Testis (tissue), 3 donors: ENCODE results near the gene ADAMTS12. TPM values are rescaled to one million over a fixed set of nuclear protein-coding genes. Genes with fewer than 3 reads are reported as not detected.

Experiments
- DNase-seq: peaks from one replicate; pipeline ENCODE4 v3.0.0-alpha.2; 2019
- H3K27ac ChIP-seq, 2 donors: fragments of 200-600 bp; sonication (generic); one replicate each; pipeline ENCODE4 v1.5.1; 2019
- H3K27me3 ChIP-seq: fragments of 200-600 bp; sonication (generic); one replicate; pipeline ENCODE4 v1.5.1; 2019
- H3K36me3 ChIP-seq: fragments of 200-600 bp; sonication (generic); one replicate; pipeline ENCODE4 v1.5.1; 2017; ENCODE audit warnings: low read depth; ENCODE audit errors: missing control alignments
- H3K4me1 ChIP-seq: fragments of 200-600 bp; sonication (generic); one replicate; pipeline ENCODE4 v1.5.1; 2019
- H3K4me3 ChIP-seq, 2 donors: fragments of 200-600 bp; sonication (generic); one replicate each; pipeline ENCODE4 v1.5.1; 2017 to 2019
- H3K9me3 ChIP-seq: fragments of 200-600 bp; sonication (generic); one replicate; pipeline ENCODE4 v1.5.1; 2017
- CTCF ChIP-seq, 3 experiments: fragments of 450-650 bp in 2 of 3; fragments of 200-600 bp in 1 of 3; sonication (generic) in 1 of 3; IDR thresholded peaks; one replicate each; pipeline ENCODE4 v1.5.1; 2016 to 2019; ENCODE audit warnings: antibody characterized with exemption in 3 of 3, mild to moderate bottlenecking in 2 of 3, moderate library complexity in 1 of 3
- POLR2A ChIP-seq: fragments of 450-650 bp; IDR thresholded peaks from one replicate; pipeline ENCODE4 v1.6.1; 2017; ENCODE audit warnings: antibody characterized with exemption, mild to moderate bottlenecking, moderate library complexity
- WGBS, 2 donors: methylation state at CpG; one replicate each; pipeline ENCODE4 v1.1.5; 2018; 5-methylcytosine and 5-hydroxymethylcytosine counted together
- intact Hi-C: fragments of 100-400 bp; cut with DNase I; formaldehyde crosslinking; loops from one replicate; pipeline ENCODE4 v1.15.1; 2023; ENCODE audit warnings: low total_unique reads
- polyA plus RNA-seq: library from polyadenylated mRNA; stranded (reverse); fragments of 350-450 nt; fragmentation: Illumina TruSeq; extraction: RNeasy Lipid Tissue Mini Kit (QIAGEN cat#74804); gene quantifications from one replicate; pipeline ENCODE4 v1.2.3, GENCODE V29; 2014; ENCODE audit warnings: low read depth, low replicate concordance; ENCODE audit not compliant: insufficient read depth
- total RNA-seq, 2 donors: library from RNA; depleted of rRNA; stranded (reverse); fragments of >200 nt; gene quantifications; one replicate each; pipeline ENCODE4 v1.2.3, GENCODE V29; 2016

The ADAMTS12 gene
- total and polyA plus RNA-seq, 3 donors from 2014 or later = 4.9 to 9.3 (median 7.5) TPM

DNA sequence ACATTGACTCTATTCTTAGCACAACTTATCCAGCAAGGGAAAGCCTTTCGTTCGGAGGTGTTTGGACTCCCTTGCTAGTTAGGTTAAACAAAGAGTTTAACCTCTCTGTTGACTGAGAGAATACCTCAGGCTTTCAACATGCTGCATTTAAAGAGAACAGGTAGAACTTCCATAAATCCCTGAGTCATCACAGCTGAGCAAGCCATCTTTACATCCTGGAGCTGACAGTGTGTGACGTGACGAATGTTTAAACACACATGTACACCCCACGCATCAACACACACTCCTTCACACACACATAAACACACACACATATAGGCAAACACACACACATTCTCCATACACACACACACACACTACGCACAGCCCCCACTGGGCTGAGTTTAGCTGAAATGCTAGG lies 152.8 kb downstream of the ADAMTS12 start:
- Histone ChIP-seq H3K36me3 (no peaks in the 10 kb centered on the region), H3K4me3 (no peak overlapping the region), H3K27ac (no peak overlapping the region), H3K27me3 (no peaks in the 10 kb centered on the region), H3K9me3 (no peaks in the 10 kb centered on the region), H3K4me1 (peaks cover 6% of the 10 kb centered on the region)
- WGBS, 2 donors = 82% methylated on average over 6 of the region's 6 CpGs
- no peak for TF ChIP-seq CTCF (IDR thresholded peaks at IDR 0.05)
- TF ChIP-seq POLR2A = no peak
- DNase-seq = no peak
- intact Hi-C loops = no loop called here

DNA sequence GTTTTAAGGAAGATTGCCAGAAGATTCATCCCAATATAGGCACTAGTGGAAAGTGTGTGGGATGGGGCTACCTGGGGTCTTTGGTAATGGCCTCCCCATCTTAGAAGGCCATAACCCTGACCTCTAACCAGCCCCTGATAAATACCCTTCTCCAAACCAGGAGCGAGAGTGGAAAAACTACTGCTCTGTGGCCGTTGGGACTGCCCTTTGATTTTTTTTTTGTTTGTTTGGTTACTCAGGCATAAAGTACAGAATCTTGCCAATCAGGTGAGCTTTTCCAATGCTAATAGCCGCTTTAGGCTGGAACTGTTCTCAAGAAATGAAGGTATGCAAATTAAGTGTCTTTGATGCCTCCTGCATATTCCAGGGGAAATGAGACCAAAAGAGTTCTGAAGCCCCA lies 153.7 kb downstream of the ADAMTS12 start:
- Histone ChIP-seq H3K9me3 (no peaks in the 10 kb centered on the region), H3K27ac (no peak overlapping the region), H3K36me3 (no peaks in the 10 kb centered on the region), H3K27me3 (no peaks in the 10 kb centered on the region), H3K4me1 (peaks cover 6% of the 10 kb centered on the region), H3K4me3 (no peak overlapping the region)
- TF ChIP-seq CTCF (IDR thresholded peaks at IDR 0.05) (no peak), POLR2A (no peak)
- 62 to 69% methylated on average over 3 of the region's 3 CpGs for WGBS, 2 donors
- DNase-seq = no peak
- intact Hi-C loops = no loop called here

- no peak for DNase-seq
- H3K27me3 ChIP-seq = no peaks in the 10 kb centered on the region
- WGBS, 2 donors = 81 to 90% methylated on average over 2 of the region's 2 CpGs
- TF ChIP-seq POLR2A (no peak), CTCF (IDR thresholded peaks at IDR 0.05) (no peak)
- no peak overlapping the region for H3K27ac ChIP-seq
- no peaks in the 10 kb centered on the region for H3K36me3 ChIP-seq
- no peak overlapping the region for H3K4me3 ChIP-seq
- no peaks in the 10 kb centered on the region for H3K9me3 ChIP-seq
- H3K4me1 ChIP-seq = peaks cover 6% of the 10 kb centered on the region
- intact Hi-C loops = no loop called here
Observed at GRCh38 chr5:33737697-33738096, 154.1 kb downstream of the ADAMTS12 start.

- Histone ChIP-seq H3K4me3 (no peak overlapping the region), H3K27me3 (no peaks in the 10 kb centered on the region), H3K9me3 (no peaks in the 10 kb centered on the region), H3K36me3 (no peaks in the 10 kb centered on the region), H3K27ac (no peak overlapping the region), H3K4me1 (peaks cover 6% of the 10 kb centered on the region)
- DNase-seq = no peak
- 61 to 67% methylated on average over 1 of the region's 1 CpG for WGBS, 2 donors
- intact Hi-C loops = no loop called here
- no peak for TF ChIP-seq CTCF (IDR thresholded peaks at IDR 0.05)
- no peak for TF ChIP-seq POLR2A
Observed at GRCh38 chr5:33737284-33737683, 154.5 kb downstream of the ADAMTS12 start.

DNA sequence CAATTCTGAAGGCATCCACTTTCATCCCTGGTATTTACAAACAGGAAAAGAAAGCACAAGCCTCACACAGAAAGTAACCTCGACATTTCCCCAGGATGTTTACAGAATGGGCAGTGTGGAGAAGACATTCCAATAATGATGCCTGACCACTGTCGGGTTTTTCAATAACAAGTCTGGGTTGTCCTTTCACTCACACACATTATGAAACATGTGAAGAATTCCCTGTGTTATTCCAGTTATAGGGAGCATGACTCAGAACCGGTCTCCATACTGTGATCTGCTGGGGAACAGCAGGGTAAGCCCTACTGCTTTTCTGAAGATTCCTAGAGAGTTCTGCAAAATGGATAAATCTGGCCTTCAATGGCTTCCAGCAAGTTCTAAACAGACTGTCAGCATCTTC lies 155.3 kb downstream of the ADAMTS12 start:
- WGBS, 2 donors = 57% methylated on average over 3 of the region's 3 CpGs
- no peak for TF ChIP-seq CTCF (IDR thresholded peaks at IDR 0.05)
- TF ChIP-seq POLR2A = no peak

More for the DNA sequence above, 155.3 kb downstream of the ADAMTS12 start:
- H3K36me3 ChIP-seq = no peaks in the 10 kb centered on the region
- H3K27me3 ChIP-seq = no peaks in the 10 kb centered on the region
- H3K4me1 ChIP-seq = peaks cover 6% of the 10 kb centered on the region
- H3K9me3 ChIP-seq = no peaks in the 10 kb centered on the region
- H3K4me3 ChIP-seq = no peak overlapping the region
- H3K27ac ChIP-seq = no peak overlapping the region
- no peak for DNase-seq
- intact Hi-C loops = no loop called here
